NCI-H2107 treated with DMSO at 0.1 percent for 48 hours (cell line): ENCODE measurements around the gene ACTR2.
"Not testable (repeated sequence)": the region's sequence is repeated elsewhere in the genome, so short reads cannot be mapped to it uniquely, and the experiment has no call there.

Experiments used
- DNase-seq: peaks from one replicate; lab custom pipeline; 2025; ENCODE audit not compliant: unreplicated experiment; lab: John Stamatoyannopoulos, UW

The ACTR2 gene

GRCh38 chr2:65228263-65228750 lies 676 bp downstream of the ACTR2 start:
- peak; percentile 1 for DNase-seq

- DNase-seq = no peak
These were observed 3.5 kb downstream of the ACTR2 start for GRCh38 chr2:65231121-65231520.

GRCh38 chr2:65231892-65232477 lies 4.4 kb downstream of the ACTR2 start:
- DNase-seq = no peak

- DNase-seq = no peak
These were observed 5.0 kb downstream of the ACTR2 start for GRCh38 chr2:65232636-65233035.

GRCh38 chr2:65240657-65241056 lies 13.0 kb downstream of the ACTR2 start:
- no peak for DNase-seq

- DNase-seq = not testable (repeated sequence)
These were observed 16.8 kb downstream of the ACTR2 start for GRCh38 chr2:65244452-65244851.

GRCh38 chr2:65252640-65253039 lies 25.0 kb downstream of the ACTR2 start:
- no peak for DNase-seq

- DNase-seq = no peak
These were observed 27.7 kb downstream of the ACTR2 start for GRCh38 chr2:65255356-65255755.

GRCh38 chr2:65256054-65256453 lies 28.4 kb downstream of the ACTR2 start:
- DNase-seq = no peak

- not testable (repeated sequence) for DNase-seq
These were observed 30.2 kb downstream of the ACTR2 start for GRCh38 chr2:65257866-65258265.

GRCh38 chr2:65261676-65262075 lies 34.0 kb downstream of the ACTR2 start:
- DNase-seq = no peak

- no peak for DNase-seq
These were observed 35.6 kb downstream of the ACTR2 start for GRCh38 chr2:65263262-65263661.

- DNase-seq = no peak
These were observed 36.4 kb downstream of the ACTR2 start for GRCh38 chr2:65263986-65264385.

GRCh38 chr2:65264821-65265670 lies 37.4 kb downstream of the ACTR2 start:
- peak; percentile 28 for DNase-seq

- no peak for DNase-seq
These were observed 38.0 kb downstream of the ACTR2 start for GRCh38 chr2:65265671-65266045.

- DNase-seq = no peak
These were observed 39.4 kb downstream of the ACTR2 start for GRCh38 chr2:65267008-65267407.

- no peak for DNase-seq
These were observed 41.3 kb downstream of the ACTR2 start for GRCh38 chr2:65268957-65269356.

- DNase-seq = no peak
These were observed 45.7 kb downstream of the ACTR2 start for GRCh38 chr2:65273344-65273743.

- DNase-seq = no peak
These were observed 47.7 kb downstream of the ACTR2 start for GRCh38 chr2:65275141-65275915.

- no peak for DNase-seq
These were observed 49.0 kb downstream of the ACTR2 start for GRCh38 chr2:65276609-65277008.

- DNase-seq = no peak
These were observed 49.5 kb downstream of the ACTR2 start for GRCh38 chr2:65277118-65277517.
